Nephron (organoid): ENCODE results near the gene IL16.
A peak's percentile ranks its signal among the peaks of the same experiment; 100 is the strongest.

Experiments used
- H3K27ac Mint-ChIP-seq, 3 experiments: 2 replicates each; pipeline ENCODE4 v1.8.0; 2020; ENCODE audit warnings: mixed read lengths in 3 of 3, mild to moderate bottlenecking in 2 of 3, moderate library complexity in 1 of 3
- H3K27me3 Mint-ChIP-seq: 2 replicates; pipeline ENCODE4 v1.8.0; 2021; ENCODE audit warnings: low read depth, mild to moderate bottlenecking, moderate library complexity, mixed read lengths
- H3K36me3 Mint-ChIP-seq: 2 replicates; pipeline ENCODE4 v1.8.0; 2020; ENCODE audit warnings: low read depth, mixed read lengths
- H3K4me1 Mint-ChIP-seq: 2 replicates; pipeline ENCODE4 v1.8.0; 2020; ENCODE audit warnings: mixed read lengths
- H3K4me3 Mint-ChIP-seq, 3 experiments: 2 replicates each; pipeline ENCODE4 v1.8.0; 2020; ENCODE audit warnings: mild to moderate bottlenecking in 3 of 3, mixed read lengths in 3 of 3, moderate library complexity in 2 of 3
- H3K9me3 Mint-ChIP-seq: 2 replicates; pipeline ENCODE4 v1.8.0; 2020; ENCODE audit warnings: mixed read lengths
- TF ChIP-seq, protein P1 (sequence below), 3 experiments: fragments of 200-600 bp; sonication (generic); IDR thresholded peaks; one replicate each; pipeline ENCODE4 v1.5.0; 2021; ENCODE audit warnings: antibody characterized with exemption in 3 of 3; ENCODE audit not compliant: unreplicated experiment in 3 of 3

IL16 gene

GRCh38 chr15:81358248-81358647 is 161.6 kb downstream of the IL16 start:
- TF ChIP-seq, protein P1, sequence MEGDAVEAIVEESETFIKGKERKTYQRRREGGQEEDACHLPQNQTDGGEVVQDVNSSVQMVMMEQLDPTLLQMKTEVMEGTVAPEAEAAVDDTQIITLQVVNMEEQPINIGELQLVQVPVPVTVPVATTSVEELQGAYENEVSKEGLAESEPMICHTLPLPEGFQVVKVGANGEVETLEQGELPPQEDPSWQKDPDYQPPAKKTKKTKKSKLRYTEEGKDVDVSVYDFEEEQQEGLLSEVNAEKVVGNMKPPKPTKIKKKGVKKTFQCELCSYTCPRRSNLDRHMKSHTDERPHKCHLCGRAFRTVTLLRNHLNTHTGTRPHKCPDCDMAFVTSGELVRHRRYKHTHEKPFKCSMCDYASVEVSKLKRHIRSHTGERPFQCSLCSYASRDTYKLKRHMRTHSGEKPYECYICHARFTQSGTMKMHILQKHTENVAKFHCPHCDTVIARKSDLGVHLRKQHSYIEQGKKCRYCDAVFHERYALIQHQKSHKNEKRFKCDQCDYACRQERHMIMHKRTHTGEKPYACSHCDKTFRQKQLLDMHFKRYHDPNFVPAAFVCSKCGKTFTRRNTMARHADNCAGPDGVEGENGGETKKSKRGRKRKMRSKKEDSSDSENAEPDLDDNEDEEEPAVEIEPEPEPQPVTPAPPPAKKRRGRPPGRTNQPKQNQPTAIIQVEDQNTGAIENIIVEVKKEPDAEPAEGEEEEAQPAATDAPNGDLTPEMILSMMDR (IDR thresholded peaks at IDR 0.05; ENCODE audit: unreplicated experiment in 3 of 3): no peak
- Mint-ChIP-seq H3K27ac (no peak overlapping the region), H3K36me3 (no peaks in the 10 kb centered on the region), H3K4me3 (no peak overlapping the region), H3K4me1 (no peaks in the 10 kb centered on the region), H3K9me3 (peaks cover 5% of the 10 kb centered on the region), H3K27me3 (no peaks in the 10 kb centered on the region)

- TF ChIP-seq, protein P1 (IDR thresholded peaks at IDR 0.05; ENCODE audit: unreplicated experiment in 3 of 3): no peak
- Mint-ChIP-seq H3K4me1 (peaks cover 9% of the 10 kb centered on the region), H3K27me3 (no peaks in the 10 kb centered on the region), H3K36me3 (no peaks in the 10 kb centered on the region), H3K27ac (no peak overlapping the region), H3K4me3 (no peak overlapping the region), H3K9me3 (peaks cover 5% of the 10 kb centered on the region)
Observed at GRCh38 chr15:81360491-81360890, 163.8 kb downstream of the IL16 start.

GRCh38 chr15:81361891-81362290 is 165.2 kb downstream of the IL16 start:
- Mint-ChIP-seq H3K27me3 (no peaks in the 10 kb centered on the region), H3K4me1 (peaks cover 9% of the 10 kb centered on the region), H3K27ac (no peak overlapping the region), H3K4me3 (no peak overlapping the region), H3K36me3 (no peaks in the 10 kb centered on the region), H3K9me3 (peaks cover 5% of the 10 kb centered on the region)
- TF ChIP-seq, protein P1 (IDR thresholded peaks at IDR 0.05; ENCODE audit: unreplicated experiment in 3 of 3): no peak

- H3K27me3 Mint-ChIP-seq: no peaks in the 10 kb centered on the region
Observed at GRCh38 chr15:81362790-81363189, 166.1 kb downstream of the IL16 start.

DNA sequence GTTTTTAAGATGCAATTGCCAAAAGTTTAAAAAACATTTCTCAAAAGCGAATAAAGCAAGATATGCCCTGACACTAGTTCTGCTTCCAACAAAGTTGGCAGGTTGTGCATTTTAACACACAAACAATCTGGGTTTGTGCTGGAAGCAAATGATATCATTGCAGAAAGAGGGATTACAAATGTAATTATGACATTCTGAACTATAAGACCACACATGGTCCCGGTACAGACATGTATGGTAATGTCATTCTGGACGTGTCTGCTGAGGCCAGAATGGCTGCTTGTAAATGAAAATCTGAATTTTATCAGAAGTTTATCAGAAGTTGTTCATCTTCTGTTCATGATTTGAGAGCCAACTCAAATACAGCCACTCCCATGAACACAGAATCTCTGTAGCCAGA is 166.6 kb downstream of the IL16 start:
- H3K4me3 Mint-ChIP-seq: no peak overlapping the region
- peaks cover 5% of the 10 kb centered on the region for H3K9me3 Mint-ChIP-seq
- no peaks in the 10 kb centered on the region for H3K36me3 Mint-ChIP-seq
- H3K4me1 Mint-ChIP-seq: peaks cover 9% of the 10 kb centered on the region
- peak overlapping the region in 2 of 3 experiments; percentile 67 to 70 for H3K27ac Mint-ChIP-seq
- TF ChIP-seq, protein P1 (IDR thresholded peaks at IDR 0.05; ENCODE audit: unreplicated experiment in 3 of 3): no peak
- no peaks in the 10 kb centered on the region for H3K27me3 Mint-ChIP-seq

More at GRCh38 chr15:81362790-81363189, 166.1 kb downstream of the IL16 start:
- no peaks in the 10 kb centered on the region for H3K36me3 Mint-ChIP-seq
- TF ChIP-seq, protein P1 (IDR thresholded peaks at IDR 0.05; ENCODE audit: unreplicated experiment in 3 of 3): no peak
- H3K9me3 Mint-ChIP-seq: peaks cover 5% of the 10 kb centered on the region
- H3K27ac Mint-ChIP-seq: no peak overlapping the region
- no peak overlapping the region for H3K4me3 Mint-ChIP-seq
- peaks cover 9% of the 10 kb centered on the region for H3K4me1 Mint-ChIP-seq
